ENCODE results near the gene EFNA1.
"Not testable (repeated sequence)": the region's sequence is repeated elsewhere in the genome, so short reads cannot be mapped to it uniquely, and the experiment has no call there.

DNA sequence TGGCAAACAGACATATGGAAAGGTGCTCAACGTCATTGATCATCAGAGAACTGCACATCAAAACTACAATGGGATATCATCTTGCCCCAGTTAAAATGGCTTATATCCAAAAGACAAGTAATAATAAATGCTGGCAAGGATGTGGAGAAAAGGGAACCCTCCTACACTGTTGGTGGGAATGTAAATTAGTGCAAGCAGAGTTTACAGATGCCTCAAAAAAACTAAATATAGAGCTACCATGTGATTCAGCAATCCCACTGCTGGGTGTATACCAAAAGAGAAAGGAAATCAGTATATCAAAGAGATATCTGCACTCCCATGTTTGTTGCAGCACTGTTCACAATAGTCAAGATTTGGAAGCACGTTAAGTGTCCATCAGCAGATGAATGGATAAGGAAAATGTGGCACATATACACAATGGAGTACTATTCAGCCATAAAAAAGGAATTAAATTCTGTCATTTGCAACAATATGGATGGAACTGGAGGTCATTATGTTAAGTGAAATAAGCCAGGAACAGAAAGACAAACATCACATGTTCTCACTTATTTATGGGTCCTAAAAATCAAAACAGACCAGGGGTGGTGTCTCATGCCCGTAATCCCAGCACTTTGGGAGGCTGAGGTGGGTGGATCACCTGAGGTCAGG lies 28.4 kb downstream of the EFNA1 start:
- TF ChIP-seq, protein P1, sequence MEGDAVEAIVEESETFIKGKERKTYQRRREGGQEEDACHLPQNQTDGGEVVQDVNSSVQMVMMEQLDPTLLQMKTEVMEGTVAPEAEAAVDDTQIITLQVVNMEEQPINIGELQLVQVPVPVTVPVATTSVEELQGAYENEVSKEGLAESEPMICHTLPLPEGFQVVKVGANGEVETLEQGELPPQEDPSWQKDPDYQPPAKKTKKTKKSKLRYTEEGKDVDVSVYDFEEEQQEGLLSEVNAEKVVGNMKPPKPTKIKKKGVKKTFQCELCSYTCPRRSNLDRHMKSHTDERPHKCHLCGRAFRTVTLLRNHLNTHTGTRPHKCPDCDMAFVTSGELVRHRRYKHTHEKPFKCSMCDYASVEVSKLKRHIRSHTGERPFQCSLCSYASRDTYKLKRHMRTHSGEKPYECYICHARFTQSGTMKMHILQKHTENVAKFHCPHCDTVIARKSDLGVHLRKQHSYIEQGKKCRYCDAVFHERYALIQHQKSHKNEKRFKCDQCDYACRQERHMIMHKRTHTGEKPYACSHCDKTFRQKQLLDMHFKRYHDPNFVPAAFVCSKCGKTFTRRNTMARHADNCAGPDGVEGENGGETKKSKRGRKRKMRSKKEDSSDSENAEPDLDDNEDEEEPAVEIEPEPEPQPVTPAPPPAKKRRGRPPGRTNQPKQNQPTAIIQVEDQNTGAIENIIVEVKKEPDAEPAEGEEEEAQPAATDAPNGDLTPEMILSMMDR (IDR thresholded peaks at IDR 0.05; ENCODE audit: control extremely low read depth in 1 of 3, insufficient read depth in 1 of 3, low read depth in 1 of 3, low read length in 3 of 3): not testable (repeated sequence)
- not testable (repeated sequence) for TF ChIP-seq EZH2 (IDR thresholded peaks at IDR 0.05; ENCODE audit: low read depth, low read length, severe bottlenecking); JUND (IDR thresholded peaks at IDR 0.05; ENCODE audit: low read length); CHD2 (IDR thresholded peaks at IDR 0.05; ENCODE audit: low read length); POLR2A (IDR thresholded peaks at IDR 0.05; ENCODE audit: control extremely low read depth in 1 of 2, low read depth in 2 of 2, low read length in 2 of 2); GABPA (IDR thresholded peaks at IDR 0.05; ENCODE audit: borderline replicate concordance, insufficient read depth, low read length); SP2 (IDR thresholded peaks at IDR 0.05; ENCODE audit: low read length); POLR2AphosphoS5 (IDR thresholded peaks at IDR 0.05; ENCODE audit: low read depth, low read length); YY1 (IDR thresholded peaks at IDR 0.05; ENCODE audit: low read depth, low read length); BRCA1 (IDR thresholded peaks at IDR 0.05; ENCODE audit: low read depth, low read length); BCL11A (IDR thresholded peaks at IDR 0.05; ENCODE audit: low read depth in 2 of 2, low read length in 2 of 2); RAD21 (IDR thresholded peaks at IDR 0.05 in 1 of 2, conservative IDR thresholded peaks at IDR 0.05 in 1 of 2; ENCODE audit: low read depth in 2 of 2, low read length in 2 of 2); CHD1 (IDR thresholded peaks at IDR 0.05; ENCODE audit: low read depth, low read length)

Data from H1 (cell line).